Heart left ventricle (tissue), 13 donors: ENCODE results near the gene RNU5B-1.

ENCODE experiments used
- POLR2A ChIP-seq, 2 donors: fragments of 450-650 bp; IDR thresholded peaks; one replicate each; pipeline ENCODE4 v1.6.1; 2017; ENCODE audit warnings: antibody characterized with exemption in 2 of 2, mild to moderate bottlenecking in 2 of 2, moderate library complexity in 2 of 2
- TF ChIP-seq, protein P1 (sequence below), 12 donors: fragments of 200-600 bp; sonication (generic) in 4 of 12; IDR thresholded peaks; one replicate each; pipeline versions ENCODE4 v1.5.0 to v1.8.0; 2018 to 2022; ENCODE audit warnings: antibody characterized with exemption in 12 of 12, mild to moderate bottlenecking in 5 of 12
- donor health status: ischemic (EF 13 %, LVEDD 7.1; RV severe dilation, severe dysfunction).
- donor health status: DM: no; HTN: yes; CAD: no.
- donor health status: DM: no; HTN: no; CAD: no.
- donor health status: ischemic (EF 25% LVEDD 6.9; RV normal size, moderate dysfunction).
- donor health status: ischemic (EF 25% LVEDD 5.7; RV mildly dilated, moderate dysfunction).
- donor health status: ischemic (EF 35%, LVEDD 5.7; RV mildly dilated, moderate dysfunction).
- donor health status: nonischemic (EF 11% LVEDD 7.7; RV severe dilation, severe dysfunction).
- donor health status: DM: yes; HTN: yes; CAD: no.
- donor health status: PGD.
- donor health status: ischemic (EF 29% LVEDD 5.4; RV normal size, mild dysfunction).
- donor health status: nonischemic (EF 23%, LVEDD 6.1; RV moderate dilation, normal function).

DNA sequence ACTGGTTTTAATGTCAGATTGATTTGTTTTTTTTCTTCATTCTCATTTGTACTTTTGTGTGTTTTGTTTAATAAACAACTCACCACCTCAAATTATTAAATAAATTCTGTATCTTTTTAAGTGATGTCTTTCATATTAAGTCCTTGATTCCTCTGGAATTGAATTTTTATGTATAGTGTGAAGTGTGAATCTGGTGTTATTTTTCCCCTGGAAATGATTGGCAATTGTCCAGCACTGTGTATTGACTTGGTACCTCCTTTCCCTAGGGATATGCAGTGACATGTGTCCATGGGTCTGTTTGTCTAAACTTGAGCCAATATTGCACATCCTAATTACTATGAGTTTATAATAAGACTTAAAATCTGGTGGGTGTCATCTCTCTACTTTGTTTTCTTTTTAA lies 2.1 kb downstream of the RNU5B-1 start:
- TF ChIP-seq, protein P1, sequence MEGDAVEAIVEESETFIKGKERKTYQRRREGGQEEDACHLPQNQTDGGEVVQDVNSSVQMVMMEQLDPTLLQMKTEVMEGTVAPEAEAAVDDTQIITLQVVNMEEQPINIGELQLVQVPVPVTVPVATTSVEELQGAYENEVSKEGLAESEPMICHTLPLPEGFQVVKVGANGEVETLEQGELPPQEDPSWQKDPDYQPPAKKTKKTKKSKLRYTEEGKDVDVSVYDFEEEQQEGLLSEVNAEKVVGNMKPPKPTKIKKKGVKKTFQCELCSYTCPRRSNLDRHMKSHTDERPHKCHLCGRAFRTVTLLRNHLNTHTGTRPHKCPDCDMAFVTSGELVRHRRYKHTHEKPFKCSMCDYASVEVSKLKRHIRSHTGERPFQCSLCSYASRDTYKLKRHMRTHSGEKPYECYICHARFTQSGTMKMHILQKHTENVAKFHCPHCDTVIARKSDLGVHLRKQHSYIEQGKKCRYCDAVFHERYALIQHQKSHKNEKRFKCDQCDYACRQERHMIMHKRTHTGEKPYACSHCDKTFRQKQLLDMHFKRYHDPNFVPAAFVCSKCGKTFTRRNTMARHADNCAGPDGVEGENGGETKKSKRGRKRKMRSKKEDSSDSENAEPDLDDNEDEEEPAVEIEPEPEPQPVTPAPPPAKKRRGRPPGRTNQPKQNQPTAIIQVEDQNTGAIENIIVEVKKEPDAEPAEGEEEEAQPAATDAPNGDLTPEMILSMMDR (IDR thresholded peaks at IDR 0.05): no peak
- TF ChIP-seq POLR2A (IDR thresholded peaks at IDR 0.05): no peak
